Body of pancreas (tissue), 4 donors: Measurements from ENCODE around the gene SLC9A7.

ENCODE experiments used
- POLR2A ChIP-seq, 3 donors: fragments of 450-650 bp; IDR thresholded peaks; one replicate each; pipeline ENCODE4 v1.6.1; 2016; ENCODE audit warnings: antibody characterized with exemption in 3 of 3, mild to moderate bottlenecking in 2 of 3
- TF ChIP-seq, protein P1 (sequence below), 7 experiments: fragments of 450-650 bp in 4 of 7; fragments of 200-600 bp in 3 of 7; sonication (generic) in 3 of 7; IDR thresholded peaks; one replicate each; pipeline ENCODE4 v1.5.1; 2016 to 2019; ENCODE audit warnings: antibody characterized with exemption in 7 of 7

DNA sequence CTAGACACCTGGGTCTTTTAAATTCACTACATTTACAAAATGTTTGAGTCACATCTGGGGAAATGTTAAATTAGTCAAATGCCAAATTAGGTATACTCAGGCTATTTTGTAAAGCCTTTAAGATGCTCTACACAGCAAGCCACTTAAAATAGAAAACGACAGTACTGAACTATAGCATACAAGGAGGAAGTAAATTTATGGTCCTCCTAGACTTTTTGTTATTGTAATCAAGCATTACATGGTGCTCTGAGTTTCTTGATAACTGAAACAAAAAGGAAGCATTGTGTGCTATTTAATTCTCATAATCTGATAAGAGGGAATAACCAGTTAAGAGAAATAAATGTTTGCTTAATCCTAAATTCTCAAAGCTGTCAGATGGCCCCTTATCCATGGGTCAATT, 46.2 kb downstream of the SLC9A7 start:
- TF ChIP-seq, protein P1, sequence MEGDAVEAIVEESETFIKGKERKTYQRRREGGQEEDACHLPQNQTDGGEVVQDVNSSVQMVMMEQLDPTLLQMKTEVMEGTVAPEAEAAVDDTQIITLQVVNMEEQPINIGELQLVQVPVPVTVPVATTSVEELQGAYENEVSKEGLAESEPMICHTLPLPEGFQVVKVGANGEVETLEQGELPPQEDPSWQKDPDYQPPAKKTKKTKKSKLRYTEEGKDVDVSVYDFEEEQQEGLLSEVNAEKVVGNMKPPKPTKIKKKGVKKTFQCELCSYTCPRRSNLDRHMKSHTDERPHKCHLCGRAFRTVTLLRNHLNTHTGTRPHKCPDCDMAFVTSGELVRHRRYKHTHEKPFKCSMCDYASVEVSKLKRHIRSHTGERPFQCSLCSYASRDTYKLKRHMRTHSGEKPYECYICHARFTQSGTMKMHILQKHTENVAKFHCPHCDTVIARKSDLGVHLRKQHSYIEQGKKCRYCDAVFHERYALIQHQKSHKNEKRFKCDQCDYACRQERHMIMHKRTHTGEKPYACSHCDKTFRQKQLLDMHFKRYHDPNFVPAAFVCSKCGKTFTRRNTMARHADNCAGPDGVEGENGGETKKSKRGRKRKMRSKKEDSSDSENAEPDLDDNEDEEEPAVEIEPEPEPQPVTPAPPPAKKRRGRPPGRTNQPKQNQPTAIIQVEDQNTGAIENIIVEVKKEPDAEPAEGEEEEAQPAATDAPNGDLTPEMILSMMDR (IDR thresholded peaks at IDR 0.05): no peak
- no peak for TF ChIP-seq POLR2A (IDR thresholded peaks at IDR 0.05)
